GM21526 (cell line): Measurements from ENCODE around the gene ZNF185.

Experiments used
- ATAC-seq: cut with Tn5 transposase; IDR thresholded peaks from one replicate; pipeline ENCODE4 v1.9.1; 2021; ENCODE audit warnings: moderate library complexity; ENCODE audit not compliant: unreplicated experiment, low FRiP score

Gene ZNF185

DNA sequence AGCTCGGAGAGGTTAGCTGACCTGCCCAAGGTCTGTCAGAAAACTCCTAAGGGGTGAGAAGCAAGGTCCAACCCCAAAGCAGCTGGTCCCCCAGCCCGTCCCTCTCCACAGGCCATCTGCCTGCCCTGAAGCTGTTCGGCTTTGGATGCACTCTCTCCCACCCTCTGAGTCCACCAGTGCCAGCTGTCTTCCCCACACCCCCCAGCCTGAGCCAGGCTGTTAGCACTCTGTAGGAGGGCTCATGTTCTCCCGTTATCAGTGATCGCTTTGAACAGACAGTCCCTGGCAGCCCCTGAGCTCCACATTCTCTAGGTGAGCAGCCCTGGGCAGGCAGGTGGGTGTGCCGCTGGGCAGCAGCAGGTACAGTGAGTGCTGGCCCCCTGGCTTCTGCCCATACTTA is 16.0 kb downstream of the ZNF185 start:
- ATAC-seq: no peak

DNA sequence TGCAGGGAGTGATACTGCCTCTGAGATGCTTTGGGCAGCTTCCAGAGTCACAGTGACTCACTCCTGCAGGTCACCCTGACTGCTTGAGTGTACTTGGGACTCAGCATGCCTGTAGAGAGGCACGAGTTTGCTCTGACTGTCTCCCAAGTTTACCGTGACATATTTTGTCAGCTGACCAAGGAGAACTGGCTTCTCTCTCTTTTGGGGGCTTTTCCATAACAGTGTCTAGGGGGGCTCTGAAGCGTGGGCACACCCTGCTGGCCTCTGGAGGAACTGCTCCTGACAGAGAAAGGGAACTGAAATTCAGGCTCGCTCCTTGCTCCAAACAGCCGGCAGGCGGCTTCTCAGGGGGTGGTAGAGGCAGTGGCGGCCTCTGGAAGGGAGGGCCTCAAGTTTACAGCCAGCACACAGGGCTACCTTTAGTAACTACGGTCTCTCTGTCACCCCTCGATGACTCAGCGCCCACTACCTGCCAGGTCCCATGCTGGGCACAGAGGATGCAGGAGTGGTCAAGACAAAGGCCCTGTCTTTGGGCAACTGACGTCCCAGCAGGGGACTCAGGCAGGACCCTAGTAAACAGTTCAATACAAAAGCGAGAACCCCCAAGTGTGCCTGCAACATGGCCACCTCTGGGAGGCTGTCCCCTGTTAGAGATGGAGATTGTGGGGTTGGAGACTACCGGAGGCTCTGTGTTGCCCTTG is 17.8 kb downstream of the ZNF185 start:
- ATAC-seq: peak; percentile 88

DNA sequence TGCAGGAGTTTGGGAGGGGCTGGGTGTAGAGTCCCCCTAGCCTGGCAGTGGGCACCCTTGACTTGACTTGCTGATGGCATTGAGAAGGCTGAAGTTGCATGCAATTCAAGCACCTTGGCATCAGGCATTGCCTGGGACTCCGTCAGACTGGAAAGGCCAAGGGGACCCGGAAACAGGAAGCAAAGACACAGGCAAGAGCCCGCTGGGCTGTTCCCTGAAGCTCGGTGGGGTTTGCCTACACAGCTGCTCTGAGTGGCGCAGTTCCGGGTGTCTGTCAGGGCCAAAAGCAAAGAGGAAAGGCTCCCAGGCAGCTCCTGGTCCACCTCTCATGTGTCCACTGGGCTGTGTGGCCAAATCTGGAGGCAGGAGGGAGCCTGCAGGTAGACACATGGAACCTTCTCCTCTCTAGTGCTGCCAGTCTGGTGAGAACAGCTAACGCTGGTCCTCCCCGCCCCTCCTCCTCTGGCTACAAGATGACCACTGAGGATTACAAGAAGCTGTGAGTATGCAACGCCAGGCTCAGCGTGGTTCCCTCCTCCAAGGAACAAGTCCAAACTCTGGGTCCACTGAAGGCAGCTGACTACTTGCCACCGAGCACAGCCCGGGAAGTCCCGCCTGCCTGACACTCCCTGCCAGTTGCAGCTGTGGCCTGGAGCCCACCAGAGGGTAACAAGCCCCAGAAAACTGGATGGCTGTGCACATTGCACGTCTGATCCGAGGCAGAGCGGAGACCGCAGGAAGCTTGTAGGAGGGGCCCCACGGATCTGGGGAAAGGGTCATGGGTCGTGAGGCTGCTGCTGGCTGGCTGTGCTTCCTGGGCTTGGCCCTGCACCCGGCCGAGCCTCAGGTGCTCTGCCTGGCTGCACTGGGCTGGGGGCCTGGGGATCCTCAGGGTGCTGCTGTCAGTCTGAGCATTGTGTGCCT is 20.1 kb downstream of the ZNF185 start:
- no peak for ATAC-seq

DNA sequence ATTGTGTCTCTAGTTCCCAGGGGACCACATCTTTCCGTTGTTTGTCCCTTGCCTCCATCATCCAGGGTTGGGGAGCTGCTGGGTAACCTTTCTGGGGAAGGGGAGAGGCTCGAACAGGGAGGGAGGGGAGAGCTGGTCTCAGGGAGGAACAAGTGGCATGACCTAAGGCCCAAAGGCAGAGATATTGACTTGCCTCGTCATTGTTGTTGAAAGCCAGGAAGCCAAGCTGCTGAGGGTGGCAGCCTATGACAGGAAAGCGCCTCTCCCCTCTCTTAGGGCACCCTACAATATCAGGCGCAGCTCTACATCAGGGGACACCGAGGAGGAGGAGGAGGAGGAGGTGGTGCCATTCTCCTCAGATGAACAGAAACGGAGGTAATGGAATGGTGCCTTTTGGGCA is 20.8 kb downstream of the ZNF185 start:
- ATAC-seq: no peak

DNA sequence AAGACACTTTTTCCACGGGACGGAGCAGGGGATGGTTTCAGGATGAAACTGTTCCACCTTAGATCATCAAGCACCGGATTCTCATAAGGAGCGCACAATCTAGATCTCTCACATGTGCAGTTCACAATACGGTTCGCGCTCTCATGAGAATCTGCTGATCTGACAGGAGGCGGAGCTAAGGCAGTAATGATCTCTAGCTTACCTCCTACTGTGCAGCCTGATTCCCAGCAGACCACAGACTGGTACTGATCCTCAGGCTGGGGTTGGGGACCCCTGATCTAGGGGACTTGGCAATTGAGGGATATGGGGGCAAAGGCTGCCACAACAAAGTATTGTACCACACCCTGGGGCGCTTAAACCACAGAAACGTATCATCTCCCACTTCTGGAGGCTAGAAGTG is 25.7 kb downstream of the ZNF185 start:
- ATAC-seq: no peak

DNA sequence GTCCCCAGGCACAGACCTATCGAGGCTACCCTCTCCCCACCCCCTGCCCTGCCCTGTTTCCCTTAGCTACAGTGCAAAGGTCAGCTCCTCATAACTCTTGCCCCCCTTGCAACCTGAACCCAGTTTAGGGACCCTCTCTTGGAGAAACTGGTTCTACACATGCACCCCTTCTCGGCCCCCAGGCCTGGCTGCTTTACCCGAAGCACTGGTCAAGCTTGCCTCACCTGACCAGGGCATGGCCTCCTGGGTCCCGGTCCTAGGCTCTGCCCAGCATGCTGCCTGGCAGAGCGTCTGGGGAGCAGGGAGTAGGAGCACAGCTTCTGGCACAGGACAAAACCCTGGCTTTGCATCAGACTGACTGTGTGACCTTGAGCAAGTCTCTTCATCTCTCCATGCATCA is 28.0 kb downstream of the ZNF185 start:
- no peak for ATAC-seq

DNA sequence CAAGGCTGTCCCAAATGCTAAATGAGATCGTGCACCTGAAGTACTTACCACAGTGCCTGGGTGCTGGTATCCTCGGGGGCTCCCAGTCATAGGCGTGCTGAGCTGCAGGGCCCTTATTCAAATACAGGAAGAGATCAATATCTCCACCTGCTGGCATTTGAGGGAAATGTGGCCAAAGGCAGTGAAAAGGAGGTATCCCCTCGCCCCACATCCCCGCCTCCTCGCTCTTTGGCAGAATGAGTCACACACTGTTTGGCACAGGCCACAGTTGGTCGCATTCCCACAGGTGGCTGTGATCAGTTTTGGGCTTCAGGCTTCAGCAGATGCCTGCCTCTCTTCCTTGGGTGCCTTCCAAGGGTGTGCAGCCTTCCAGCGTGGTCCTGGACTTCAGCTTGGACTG is 28.4 kb downstream of the ZNF185 start:
- peak; percentile 66 for ATAC-seq

DNA sequence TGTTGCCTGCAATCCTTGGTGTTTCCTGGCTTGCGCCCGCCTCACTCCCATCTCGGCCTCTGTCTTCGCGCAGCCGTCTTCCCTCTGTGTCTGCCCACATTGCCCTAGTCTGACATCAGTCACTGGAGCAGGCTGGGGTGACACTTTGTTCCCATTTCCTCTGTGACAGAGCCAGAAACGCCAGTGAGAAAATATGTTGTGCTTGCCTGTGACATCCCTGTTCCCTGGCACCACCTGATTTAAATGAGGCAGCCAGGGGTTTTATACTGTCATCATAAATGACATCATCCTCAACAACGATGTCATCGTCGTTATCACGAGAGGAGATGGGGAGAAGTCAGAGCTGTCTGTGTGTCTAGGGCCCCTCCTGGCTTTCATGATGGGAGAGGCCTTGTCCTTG is 29.1 kb downstream of the ZNF185 start:
- ATAC-seq: no peak

DNA sequence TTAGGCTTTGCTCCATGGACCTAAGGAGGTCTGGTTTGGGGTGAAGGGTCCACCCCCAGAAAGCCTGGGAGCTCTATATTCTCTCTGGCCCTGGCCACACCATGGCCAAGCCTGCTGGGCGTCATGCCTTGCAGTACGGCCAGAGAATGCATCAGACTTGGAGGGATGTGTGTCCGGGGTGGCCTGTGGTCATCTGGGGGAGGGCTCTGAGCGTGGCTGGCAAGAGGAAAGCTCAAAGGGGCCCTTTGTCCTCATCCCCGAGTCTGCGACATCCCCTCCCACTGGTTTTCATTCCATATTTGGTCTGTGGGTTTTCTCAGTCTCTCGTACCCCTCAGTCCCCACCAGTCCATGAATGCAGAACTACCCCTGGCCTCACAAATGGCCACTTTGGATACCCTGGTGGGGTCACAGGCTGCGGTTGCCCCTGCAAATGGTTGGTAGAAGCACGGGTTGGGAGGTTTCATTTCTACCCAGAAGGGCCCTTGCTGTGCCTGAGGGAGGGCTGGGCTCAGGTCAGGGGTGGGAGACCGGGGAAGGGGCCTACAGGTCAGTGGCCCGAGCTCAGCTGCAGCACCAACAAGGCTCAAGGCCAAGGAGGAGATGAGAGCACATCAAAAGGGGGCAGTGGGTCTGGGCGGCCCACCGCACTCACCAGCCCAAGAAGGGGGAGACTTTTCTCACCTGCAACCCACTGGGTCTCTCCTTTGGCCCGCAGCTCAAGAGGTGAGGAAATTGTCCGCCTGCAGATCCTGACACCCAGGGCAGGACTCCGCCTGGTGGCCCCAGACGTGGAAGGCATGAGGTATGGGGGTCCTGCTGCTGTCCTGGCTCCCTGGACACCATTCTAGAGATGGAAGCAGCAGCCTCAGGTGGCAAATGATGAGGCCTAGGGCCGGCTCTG is 30.2 kb downstream of the ZNF185 start:
- ATAC-seq: no peak

DNA sequence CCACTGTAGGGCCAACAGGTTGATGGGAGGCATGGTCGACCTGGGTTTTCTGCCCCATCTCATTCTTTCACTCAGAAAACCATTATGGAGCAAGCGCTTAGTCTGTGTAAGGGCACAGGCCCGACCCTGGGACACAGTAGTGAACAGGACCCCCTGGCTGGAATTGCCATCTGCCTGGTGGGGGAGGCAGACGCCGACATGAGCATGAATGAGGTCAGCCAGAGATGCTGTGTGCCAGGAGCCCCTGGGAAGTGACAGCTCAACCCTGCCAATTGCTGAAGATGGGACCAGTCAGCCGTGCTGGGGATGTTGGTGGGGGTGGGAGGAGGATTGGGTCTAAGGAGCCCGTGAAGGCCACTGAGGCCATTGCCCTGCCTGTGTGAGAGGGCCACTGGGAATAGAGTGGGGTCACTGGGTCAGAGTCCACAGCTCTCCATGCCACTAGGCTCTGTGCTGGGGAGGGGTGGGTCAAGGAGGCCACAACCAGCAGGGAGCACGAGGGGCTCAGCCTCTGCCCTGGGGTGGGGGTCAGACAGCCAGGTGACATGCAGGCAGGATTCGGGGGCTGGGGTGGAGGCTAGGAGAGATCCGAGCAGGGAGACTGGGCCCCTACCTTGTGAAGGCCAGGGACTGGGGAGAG is 31.0 kb downstream of the ZNF185 start:
- ATAC-seq: no peak

DNA sequence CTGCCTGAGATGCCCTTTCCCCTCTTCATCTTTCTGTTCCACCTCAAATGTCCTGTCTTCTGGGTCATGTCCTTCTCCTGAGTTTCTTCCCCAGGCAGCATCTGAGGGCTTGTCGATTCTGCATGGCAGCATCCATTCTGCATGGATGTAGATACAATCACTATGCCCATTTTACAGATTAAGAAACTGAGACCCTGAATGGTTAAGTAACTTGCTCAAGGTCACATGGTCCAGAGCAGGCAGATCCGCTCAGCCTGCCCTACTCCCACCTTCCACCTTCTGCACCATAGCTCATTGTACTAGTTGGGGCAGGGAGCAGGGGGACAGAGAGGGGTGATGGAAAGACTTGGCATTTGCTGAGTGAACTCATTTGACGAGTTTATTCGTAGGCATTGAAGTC is 32.0 kb downstream of the ZNF185 start:
- no peak for ATAC-seq

DNA sequence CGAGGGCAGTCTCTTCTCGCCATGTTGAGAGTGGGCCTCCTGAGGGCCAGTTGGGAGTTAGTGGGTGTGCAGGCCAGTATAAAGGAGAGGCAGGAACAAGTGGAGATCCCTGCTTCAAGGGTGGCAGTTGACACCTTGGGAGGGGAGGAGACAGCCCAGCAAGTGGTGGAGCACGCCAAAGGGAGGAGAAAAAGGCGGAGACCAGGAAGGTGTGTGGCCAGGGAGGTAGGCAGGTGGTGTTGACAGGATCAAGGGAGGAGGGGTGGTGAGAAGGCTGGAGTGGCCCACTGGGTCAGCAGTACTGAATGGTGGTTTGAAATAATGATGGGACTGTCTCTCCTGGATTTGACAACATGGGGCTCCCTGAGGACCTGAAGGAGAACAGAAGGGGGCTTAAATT is 32.6 kb downstream of the ZNF185 start:
- no peak for ATAC-seq

DNA sequence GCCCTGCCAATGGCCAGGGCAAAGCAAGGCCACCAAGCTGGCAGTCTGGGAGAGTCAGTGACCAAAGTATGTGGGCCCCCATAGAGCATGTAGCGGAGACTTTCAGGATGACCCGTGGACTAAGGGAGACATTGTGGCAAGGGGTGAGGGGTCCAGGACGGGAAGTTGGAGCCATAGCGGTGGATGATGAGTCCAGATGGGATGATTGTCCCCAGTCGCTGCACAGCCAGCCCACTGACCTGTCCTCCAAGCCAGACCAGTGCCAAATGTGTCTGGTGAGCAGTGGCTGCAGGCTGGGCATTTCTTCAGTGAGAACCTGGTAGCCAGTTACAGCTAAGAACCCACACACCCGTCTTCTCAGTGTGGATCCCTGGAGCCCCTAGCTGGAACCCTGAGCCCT is 34.3 kb downstream of the ZNF185 start:
- ATAC-seq: no peak

DNA sequence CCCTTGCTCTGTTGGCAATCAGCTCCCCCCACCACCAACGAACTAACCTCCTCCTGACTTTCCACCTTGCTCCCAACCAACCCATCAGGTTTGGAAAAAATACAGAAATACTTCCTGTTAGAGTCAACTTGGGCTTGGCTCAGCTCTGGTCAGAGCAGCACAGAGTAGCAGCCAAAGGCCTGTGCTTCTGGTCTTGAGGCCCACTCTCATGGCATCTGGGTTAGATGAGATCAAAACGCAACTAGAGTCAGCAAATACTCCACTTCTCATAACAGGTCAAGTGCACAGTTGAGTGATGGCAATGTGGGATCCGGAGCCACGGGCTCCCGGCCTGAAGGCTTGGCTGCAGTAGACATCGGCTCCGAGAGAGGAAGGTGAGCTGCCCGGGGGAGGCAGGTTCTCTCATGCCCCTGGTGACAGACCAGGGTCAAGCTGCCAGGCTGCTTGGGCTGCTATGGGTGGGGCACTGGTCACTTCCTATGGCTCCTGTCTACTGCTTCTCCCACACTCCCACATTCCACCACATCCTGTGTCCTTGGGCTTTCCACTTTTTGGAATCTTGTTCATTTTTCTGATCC is 34.8 kb downstream of the ZNF185 start:
- no peak for ATAC-seq

DNA sequence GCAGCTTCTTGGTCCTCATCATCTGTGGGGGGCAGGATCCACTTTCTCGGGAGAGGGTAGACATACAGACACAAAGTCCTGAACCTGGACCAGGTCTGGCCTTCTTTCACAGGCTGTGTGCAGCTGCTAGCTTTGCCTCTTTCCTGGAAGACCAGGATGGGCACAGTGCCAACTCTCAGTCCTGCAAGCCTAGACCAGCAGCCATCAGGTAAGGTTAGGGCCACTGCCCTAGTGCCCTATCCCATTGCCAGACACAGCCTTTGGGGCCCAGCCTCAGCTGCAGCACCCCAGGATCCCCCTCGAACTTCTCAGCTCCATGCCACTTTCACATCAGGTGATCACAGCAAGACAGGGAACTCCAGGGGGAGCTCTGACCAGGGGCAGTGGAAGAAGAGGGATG is 38.4 kb downstream of the ZNF185 start:
- ATAC-seq: no peak

DNA sequence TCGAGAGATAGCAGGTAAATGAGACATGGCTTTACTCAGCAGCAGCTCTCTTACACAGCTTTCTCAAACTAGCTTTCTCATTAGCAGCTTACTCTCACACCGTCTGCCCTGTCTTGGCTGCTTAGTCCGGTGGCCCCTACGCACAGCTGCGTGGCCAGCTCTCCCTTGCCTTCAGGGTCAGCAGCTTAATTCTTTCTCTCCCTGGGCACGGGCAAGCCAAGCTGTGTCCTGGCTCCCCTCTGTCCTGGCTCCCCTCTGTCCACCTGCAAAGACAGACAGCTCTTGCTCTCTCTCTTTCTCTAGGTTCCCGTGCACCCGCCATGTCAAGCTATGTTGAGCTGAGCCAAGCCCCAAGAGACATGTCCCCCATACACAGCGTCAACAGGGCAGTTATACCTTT is 39.4 kb downstream of the ZNF185 start:
- ATAC-seq: no peak

DNA sequence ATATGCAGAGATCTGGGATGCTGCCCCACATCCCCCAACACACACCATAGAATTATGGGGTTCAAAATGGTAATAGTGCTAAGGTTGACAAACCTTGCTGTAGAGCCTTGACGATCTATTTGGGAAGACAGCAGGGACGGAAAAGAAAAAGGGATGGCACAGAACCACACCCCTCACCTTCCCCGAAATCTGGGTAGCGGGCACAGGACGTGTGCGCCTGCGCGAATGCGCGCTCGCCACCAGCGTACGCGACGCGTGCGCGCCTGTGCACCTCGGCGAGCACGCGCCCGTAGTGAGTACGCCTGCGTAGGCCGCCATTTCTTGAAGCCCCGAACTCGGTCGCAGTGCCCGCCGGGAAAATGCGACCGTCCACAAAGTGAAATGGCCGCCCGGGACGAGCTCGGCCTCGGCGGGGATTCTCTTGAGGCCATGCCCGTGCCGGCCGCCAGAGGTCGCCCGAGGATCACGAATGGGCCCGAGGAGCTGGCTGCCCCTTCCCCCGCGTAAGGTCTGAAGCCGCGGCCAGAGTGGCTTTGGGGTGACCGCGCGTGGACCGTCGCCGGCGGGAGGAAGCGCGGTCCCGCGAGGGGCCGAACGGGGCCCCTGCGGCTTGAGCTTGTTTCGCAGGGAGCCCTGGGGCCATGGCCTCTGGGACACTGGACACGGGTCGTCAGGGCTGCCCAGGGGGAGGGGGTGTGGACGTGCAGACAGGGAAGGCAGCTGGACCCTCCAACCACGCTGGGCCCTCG is 43.6 kb downstream of the ZNF185 start:
- peak; percentile 76 for ATAC-seq

DNA sequence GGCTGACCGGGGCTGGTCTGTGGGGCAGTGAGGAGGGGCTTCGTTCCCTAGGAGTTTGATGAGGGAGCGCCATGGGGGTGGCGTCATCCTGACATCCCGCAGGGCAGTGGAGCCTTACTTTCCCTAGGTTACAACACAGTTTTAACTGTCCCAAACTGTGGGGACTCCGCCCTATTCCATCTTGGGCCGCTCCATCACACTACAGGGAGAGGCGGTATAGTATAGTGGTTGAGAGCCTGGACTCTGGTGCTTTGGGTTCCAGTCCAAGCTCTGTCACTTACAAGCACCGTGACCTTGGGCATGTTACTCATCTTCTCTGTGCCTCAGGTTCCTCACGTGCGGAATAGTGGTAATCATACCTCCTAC is 44.2 kb downstream of the ZNF185 start:
- ATAC-seq: no peak

DNA sequence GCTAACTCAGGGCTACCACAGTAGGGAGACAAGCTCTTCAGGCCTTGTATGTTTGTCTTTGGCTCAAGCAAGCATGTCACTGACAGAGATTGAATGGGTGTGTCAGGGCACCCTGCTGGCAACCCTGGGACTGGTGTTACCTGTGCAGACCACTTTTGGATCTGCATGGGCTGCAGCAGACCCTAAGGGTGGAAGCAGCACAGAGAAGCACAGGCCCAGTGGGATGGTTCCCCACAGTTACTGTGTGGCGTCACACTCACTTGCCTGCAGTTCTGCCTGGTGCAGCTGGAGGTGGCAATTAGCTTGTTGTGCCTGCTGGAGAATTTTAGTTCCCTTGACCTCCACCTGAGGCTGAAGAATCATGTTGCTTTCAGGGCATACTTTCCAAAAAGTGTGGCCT is 46.0 kb downstream of the ZNF185 start:
- no peak for ATAC-seq
